Chondrocyte (in vitro differentiated cells): Measurements from ENCODE around the gene TBC1D16. TPM values are rescaled to one million over a fixed set of nuclear protein-coding genes. Genes with fewer than 3 reads are reported as not detected.

Source experiments
- DNase-seq: peaks from one replicate; pipeline ENCODE4 v3.0.0; 2021; ENCODE audit warnings: mixed read lengths, low spot score
- H3K27ac Mint-ChIP-seq: one replicate; pipeline ENCODE4 v1.8.0; 2021; ENCODE audit warnings: mild to moderate bottlenecking, moderate library complexity, mixed read lengths; ENCODE audit not compliant: unreplicated experiment
- H3K27me3 Mint-ChIP-seq: 2 replicates; pipeline ENCODE4 v1.8.0; 2021; ENCODE audit warnings: low read depth, mixed read lengths
- H3K36me3 Mint-ChIP-seq: 2 replicates; pipeline ENCODE4 v1.8.0; 2021; ENCODE audit warnings: low read depth, mixed read lengths
- H3K4me1 Mint-ChIP-seq: 2 replicates; pipeline ENCODE4 v1.8.0; 2021; ENCODE audit warnings: low read depth, mild to moderate bottlenecking, mixed read lengths
- H3K4me3 Mint-ChIP-seq: one replicate; pipeline ENCODE4 v1.8.0; 2021; ENCODE audit warnings: mild to moderate bottlenecking, moderate library complexity, mixed read lengths; ENCODE audit not compliant: unreplicated experiment
- H3K9me3 Mint-ChIP-seq: 2 replicates; pipeline ENCODE4 v1.8.0; 2021; ENCODE audit warnings: low read depth, mixed read lengths
- CTCF ChIP-seq: fragments of 200-600 bp; sonication (generic); IDR thresholded peaks from 2 replicates; pipeline ENCODE4 v1.5.0; 2021; ENCODE audit warnings: antibody characterized with exemption, mild to moderate bottlenecking, moderate library complexity
- total RNA-seq: library from RNA; stranded (reverse); gene quantifications from 3 replicates; pipeline ENCODE4 v1.2.1, GENCODE V29; 2021

Gene TBC1D16
- total RNA-seq, 1 donor from 2014 or later: 51.4 TPM

- Mint-ChIP-seq H3K27me3 (peaks cover 60% of the 10 kb centered on the region), H3K4me1 (no peaks in the 10 kb centered on the region), H3K36me3 (no peaks in the 10 kb centered on the region)
Observed at GRCh38 chr17:79887451-79887991, 148.2 kb downstream of the TBC1D16 start.

GRCh38 chr17:79883202-79883601, 152.5 kb downstream of the TBC1D16 start:
- H3K27ac Mint-ChIP-seq: no peak overlapping the region
- H3K4me3 Mint-ChIP-seq: no peak overlapping the region
- no peak for DNase-seq
- H3K9me3 Mint-ChIP-seq: no peaks in the 10 kb centered on the region
- no peaks in the 10 kb centered on the region for H3K36me3 Mint-ChIP-seq
- TF ChIP-seq CTCF: no peak
- peaks cover 39% of the 10 kb centered on the region for H3K27me3 Mint-ChIP-seq
- no peaks in the 10 kb centered on the region for H3K4me1 Mint-ChIP-seq

More at GRCh38 chr17:79887451-79887991, 148.2 kb downstream of the TBC1D16 start:
- Mint-ChIP-seq H3K4me3 (no peak overlapping the region), H3K27ac (no peak overlapping the region), H3K9me3 (no peaks in the 10 kb centered on the region)
- no peak for DNase-seq
- TF ChIP-seq CTCF: no peak

Other genes starting within 250 kb of the TBC1D16 start
- gene CBX8, start 238.8 kb downstream of the TBC1D16 start, total RNA-seq: 4.6 to 8.3 TPM (median 6.1 TPM) in 3 replicates
- 26.7 to 27.2 TPM (median 26.8 TPM) in 3 replicates for gene CBX4, start 196.4 kb downstream of the TBC1D16 start, total RNA-seq
- gene CCDC40, start 770 bp upstream of the TBC1D16 start, total RNA-seq: 5.8 to 11.8 TPM (median 6.5 TPM) in 3 replicates
- 42.3 to 59.8 TPM (median 45.7 TPM) in 3 replicates for gene GAA, start 65.7 kb upstream of the TBC1D16 start, total RNA-seq
- gene EIF4A3, start 111.3 kb upstream of the TBC1D16 start, total RNA-seq: 63.2 to 76.2 TPM (median 64.0 TPM) in 3 replicates
- gene CARD14, start 134.2 kb upstream of the TBC1D16 start, total RNA-seq: 0.13 to 0.80 TPM (median 0.30 TPM) in 3 replicates
- 42.6 to 45.4 TPM (median 44.7 TPM) in 3 replicates for gene SGSH, start 184.5 kb upstream of the TBC1D16 start, total RNA-seq
- gene SLC26A11, start 184.6 kb upstream of the TBC1D16 start, total RNA-seq: 16.2 to 19.0 TPM (median 16.2 TPM) in 3 replicates
- 72.5 to 104 TPM (median 73.2 TPM) in 3 replicates for gene RNF213, start 225.0 kb upstream of the TBC1D16 start, total RNA-seq